ENCODE results near the gene TSHZ1.

The TSHZ1 gene

GRCh38 chr18:75230163-75231052 is 19.8 kb downstream of the TSHZ1 start:
- POLR2A ChIA-PET: no interaction called here
- no peak for DNase-seq (ENCODE audit: extremely low spot score)
- TF ChIP-seq ELF4 (IDR thresholded peaks at IDR 0.05) (no peak), TARDBP (IDR thresholded peaks at IDR 0.05) (no peak), SP1 (IDR thresholded peaks at IDR 0.05) (no peak), NFRKB (IDR thresholded peaks at IDR 0.05) (no peak), LEF1 (IDR thresholded peaks at IDR 0.05; ENCODE audit: borderline replicate concordance) (no peak), SUZ12 (IDR thresholded peaks at IDR 0.05) (no peak), FOXM1 (IDR thresholded peaks at IDR 0.05; ENCODE audit: borderline replicate concordance) (no peak)
- CTCF ChIA-PET: no interaction called here

DNA sequence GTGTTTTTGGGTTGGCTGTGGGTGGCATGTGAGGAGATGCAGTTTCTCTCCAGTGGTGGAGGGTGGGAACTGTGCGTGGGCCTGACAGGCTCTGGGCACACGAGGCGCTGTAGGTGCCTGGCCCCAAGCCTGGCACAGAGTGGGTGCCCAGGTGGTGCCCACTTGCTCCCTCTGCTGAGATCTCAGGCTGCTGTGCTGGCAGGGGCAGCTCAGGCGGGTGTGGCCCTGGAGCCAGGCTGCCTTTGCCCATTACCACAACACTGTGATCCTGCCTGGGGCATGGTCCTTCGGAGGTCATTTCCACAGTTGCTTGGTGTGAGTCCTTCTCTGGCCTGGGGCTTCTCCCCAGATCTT is 20.4 kb downstream of the TSHZ1 start:
- TF ChIP-seq FOXA1 (IDR thresholded peaks at IDR 0.05) (no peak), CTBP1 (IDR thresholded peaks at IDR 0.05; ENCODE audit: borderline replicate concordance) (no peak), HDGF (IDR thresholded peaks at IDR 0.05; ENCODE audit: borderline replicate concordance) (no peak), TARDBP (IDR thresholded peaks at IDR 0.05) (no peak), L3MBTL2 (conservative IDR thresholded peaks at IDR 0.05) (no peak), SUZ12 (IDR thresholded peaks at IDR 0.05) (no peak), ELF4 (IDR thresholded peaks at IDR 0.05) (no peak), BHLHE40 (IDR thresholded peaks at IDR 0.05; ENCODE audit: borderline replicate concordance) (no peak), NFRKB (IDR thresholded peaks at IDR 0.05) (no peak), ARNT (IDR thresholded peaks at IDR 0.05) (no peak), LEF1 (IDR thresholded peaks at IDR 0.05; ENCODE audit: borderline replicate concordance) (no peak), SP1 (IDR thresholded peaks at IDR 0.05) (no peak), ZNF384 (IDR thresholded peaks at IDR 0.05) (no peak), FOXM1 (IDR thresholded peaks at IDR 0.05; ENCODE audit: borderline replicate concordance) (no peak), FOXK2 (IDR thresholded peaks at IDR 0.05) (no peak)
- TF ChIP-seq, protein P1, sequence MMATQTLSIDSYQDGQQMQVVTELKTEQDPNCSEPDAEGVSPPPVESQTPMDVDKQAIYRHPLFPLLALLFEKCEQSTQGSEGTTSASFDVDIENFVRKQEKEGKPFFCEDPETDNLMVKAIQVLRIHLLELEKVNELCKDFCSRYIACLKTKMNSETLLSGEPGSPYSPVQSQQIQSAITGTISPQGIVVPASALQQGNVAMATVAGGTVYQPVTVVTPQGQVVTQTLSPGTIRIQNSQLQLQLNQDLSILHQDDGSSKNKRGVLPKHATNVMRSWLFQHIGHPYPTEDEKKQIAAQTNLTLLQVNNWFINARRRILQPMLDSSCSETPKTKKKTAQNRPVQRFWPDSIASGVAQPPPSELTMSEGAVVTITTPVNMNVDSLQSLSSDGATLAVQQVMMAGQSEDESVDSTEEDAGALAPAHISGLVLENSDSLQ (IDR thresholded peaks at IDR 0.05): no peak
- DNase-seq (ENCODE audit: extremely low spot score): no peak
- CTCF ChIA-PET: no interaction called here
- POLR2A ChIA-PET: no interaction called here

GRCh38 chr18:75234901-75235300 is 24.3 kb downstream of the TSHZ1 start:
- POLR2A ChIA-PET: no interaction called here
- CTCF ChIA-PET: no interaction called here
- no peak for TF ChIP-seq LEF1 (IDR thresholded peaks at IDR 0.05; ENCODE audit: borderline replicate concordance)
- TF ChIP-seq BHLHE40 (IDR thresholded peaks at IDR 0.05; ENCODE audit: borderline replicate concordance): no peak
- no peak for TF ChIP-seq ARNT (IDR thresholded peaks at IDR 0.05)
- TF ChIP-seq HDGF (IDR thresholded peaks at IDR 0.05; ENCODE audit: borderline replicate concordance): no peak
- TF ChIP-seq, protein P1 (IDR thresholded peaks at IDR 0.05): no peak
- TF ChIP-seq ELF4 (IDR thresholded peaks at IDR 0.05): no peak
- no peak for TF ChIP-seq FOXM1 (IDR thresholded peaks at IDR 0.05; ENCODE audit: borderline replicate concordance)
- no peak for TF ChIP-seq NFRKB (IDR thresholded peaks at IDR 0.05)
- no peak for TF ChIP-seq SUZ12 (IDR thresholded peaks at IDR 0.05)
- TF ChIP-seq FOXA1 (IDR thresholded peaks at IDR 0.05): no peak
- no peak for TF ChIP-seq SP1 (IDR thresholded peaks at IDR 0.05)
- TF ChIP-seq ZNF384 (IDR thresholded peaks at IDR 0.05): no peak
- TF ChIP-seq L3MBTL2 (conservative IDR thresholded peaks at IDR 0.05): no peak
- no peak for DNase-seq (ENCODE audit: extremely low spot score)

- ChIA-PET POLR2A (no interaction called here), CTCF (no interaction called here)
- TF ChIP-seq FOXK2 (IDR thresholded peaks at IDR 0.05): no peak
- TF ChIP-seq, protein P1 (IDR thresholded peaks at IDR 0.05): no peak
- no peak for TF ChIP-seq ELF4 (IDR thresholded peaks at IDR 0.05)
- TF ChIP-seq L3MBTL2 (conservative IDR thresholded peaks at IDR 0.05): no peak
- TF ChIP-seq ZNF384 (IDR thresholded peaks at IDR 0.05): no peak
- no peak for TF ChIP-seq LEF1 (IDR thresholded peaks at IDR 0.05; ENCODE audit: borderline replicate concordance)
- no peak for TF ChIP-seq NFRKB (IDR thresholded peaks at IDR 0.05)
- TF ChIP-seq SUZ12 (IDR thresholded peaks at IDR 0.05): no peak
- no peak for TF ChIP-seq BHLHE40 (IDR thresholded peaks at IDR 0.05; ENCODE audit: borderline replicate concordance)
- no peak for TF ChIP-seq FOXA1 (IDR thresholded peaks at IDR 0.05)
- no peak for TF ChIP-seq SP1 (IDR thresholded peaks at IDR 0.05)
- no peak for TF ChIP-seq TARDBP (IDR thresholded peaks at IDR 0.05)
- TF ChIP-seq HDGF (IDR thresholded peaks at IDR 0.05; ENCODE audit: borderline replicate concordance): no peak
- no peak for TF ChIP-seq ARNT (IDR thresholded peaks at IDR 0.05)
- no peak for TF ChIP-seq CTBP1 (IDR thresholded peaks at IDR 0.05; ENCODE audit: borderline replicate concordance)
- no peak for TF ChIP-seq FOXM1 (IDR thresholded peaks at IDR 0.05; ENCODE audit: borderline replicate concordance)
Observed at GRCh38 chr18:75235896-75236295, 25.3 kb downstream of the TSHZ1 start.

GRCh38 chr18:75238100-75238499 is 27.5 kb downstream of the TSHZ1 start:
- CTCF ChIA-PET: no interaction called here
- TF ChIP-seq FOXA1 (IDR thresholded peaks at IDR 0.05): no peak
- no peak for TF ChIP-seq NFRKB (IDR thresholded peaks at IDR 0.05)
- no peak for TF ChIP-seq SUZ12 (IDR thresholded peaks at IDR 0.05)
- TF ChIP-seq FOXK2 (IDR thresholded peaks at IDR 0.05): no peak
- TF ChIP-seq, protein P1 (IDR thresholded peaks at IDR 0.05): no peak
- no peak for TF ChIP-seq LEF1 (IDR thresholded peaks at IDR 0.05; ENCODE audit: borderline replicate concordance)
- no peak for TF ChIP-seq SP1 (IDR thresholded peaks at IDR 0.05)
- TF ChIP-seq FOXM1 (IDR thresholded peaks at IDR 0.05; ENCODE audit: borderline replicate concordance): no peak
- no peak for TF ChIP-seq HDGF (IDR thresholded peaks at IDR 0.05; ENCODE audit: borderline replicate concordance)
- no peak for TF ChIP-seq ELF4 (IDR thresholded peaks at IDR 0.05)
- no peak for TF ChIP-seq ZNF384 (IDR thresholded peaks at IDR 0.05)
- TF ChIP-seq BHLHE40 (IDR thresholded peaks at IDR 0.05; ENCODE audit: borderline replicate concordance): no peak
- TF ChIP-seq TARDBP (IDR thresholded peaks at IDR 0.05): no peak
- no peak for TF ChIP-seq ARNT (IDR thresholded peaks at IDR 0.05)
- TF ChIP-seq CTBP1 (IDR thresholded peaks at IDR 0.05; ENCODE audit: borderline replicate concordance): no peak
- no peak for TF ChIP-seq L3MBTL2 (conservative IDR thresholded peaks at IDR 0.05)
- POLR2A ChIA-PET: no interaction called here
- no peak for DNase-seq (ENCODE audit: extremely low spot score)

More at GRCh38 chr18:75235896-75236295, 25.3 kb downstream of the TSHZ1 start:
- no peak for DNase-seq (ENCODE audit: extremely low spot score)

Measured in HEK293T (cell line).